HepG2 (cell line): ENCODE measurements around the gene ERCC2. TPM values are rescaled to one million over a fixed set of nuclear protein-coding genes. Genes with fewer than 3 reads are reported as not detected.

Source experiments
- AFF4 ChIP-seq: sonication (generic); formaldehyde crosslinking; IDR thresholded peaks from 2 replicates; pipeline ENCODE4 v1.4.0; 2020; ENCODE audit warnings: missing genetic modification reagents
- GATA4 ChIP-seq: sonication (generic); IDR thresholded peaks from 2 replicates; pipeline ENCODE4 v1.6.1; 2016; ENCODE audit warnings: antibody characterized with exemption, low read depth, borderline replicate concordance
- GTF3A ChIP-seq: sonication (generic); formaldehyde crosslinking; conservative IDR thresholded peaks from 2 replicates; pipeline ENCODE4 v1.4.0; 2020; ENCODE audit warnings: mild to moderate bottlenecking, missing genetic modification reagents
- IKZF4 ChIP-seq: sonication (generic); formaldehyde crosslinking; IDR thresholded peaks from 2 replicates; pipeline ENCODE4 v1.5.1; 2020; ENCODE audit warnings: borderline replicate concordance, mild to moderate bottlenecking, low read depth, missing genetic modification reagents; ENCODE audit errors: not compliant biosample characterization
- JUNB ChIP-seq: sonication (generic); formaldehyde crosslinking; IDR thresholded peaks from 2 replicates; pipeline ENCODE4 v1.8.0; 2022; ENCODE audit warnings: missing genetic modification reagents, mild to moderate bottlenecking, borderline replicate concordance
- LCORL ChIP-seq, 2 experiments: fragments of 450-650 bp in 1 of 2; sonication (generic) in 1 of 2; formaldehyde crosslinking in 1 of 2; IDR thresholded peaks; 2 replicates each; pipeline versions ENCODE4 v1.5.0 to v1.6.1; 2017 to 2020; ENCODE audit warnings: antibody characterized with exemption in 1 of 2, missing genetic modification reagents in 1 of 2
- NR2F6 ChIP-seq, 2 experiments: IDR thresholded peaks; 2 replicates each; pipeline ENCODE4 v1.6.1; 2016; ENCODE audit warnings: antibody characterized with exemption in 1 of 2, mild to moderate bottlenecking in 1 of 2
- PBX2 ChIP-seq: IDR thresholded peaks from 2 replicates; pipeline ENCODE4 v1.6.1; 2016; ENCODE audit warnings: control low read depth
- RNF219 ChIP-seq: sonication (generic); formaldehyde crosslinking; IDR thresholded peaks from 2 replicates; pipeline ENCODE4 v1.5.0; 2020; ENCODE audit warnings: mild to moderate bottlenecking, missing genetic modification reagents
- SIX1 ChIP-seq: sonication (generic); formaldehyde crosslinking; IDR thresholded peaks from 2 replicates; pipeline ENCODE4 v1.4.0; 2020; ENCODE audit warnings: missing genetic modification reagents, borderline replicate concordance
- ZBTB34 ChIP-seq: sonication (generic); formaldehyde crosslinking; IDR thresholded peaks from 2 replicates; pipeline ENCODE4 v1.8.0; 2022; ENCODE audit warnings: mild to moderate bottlenecking, missing genetic modification reagents
- ZBTB37 ChIP-seq: sonication (generic); formaldehyde crosslinking; IDR thresholded peaks from 2 replicates; pipeline ENCODE4 v1.4.0; 2020; ENCODE audit warnings: mild to moderate bottlenecking, missing genetic modification reagents
- ZBTB38 ChIP-seq: sonication (generic); formaldehyde crosslinking; IDR thresholded peaks from 2 replicates; pipeline ENCODE4 v1.5.1; 2020; ENCODE audit warnings: mild to moderate bottlenecking, missing genetic modification reagents
- ZNF605 ChIP-seq: sonication (generic); formaldehyde crosslinking; IDR thresholded peaks from 2 replicates; pipeline ENCODE4 v1.8.0; 2022; ENCODE audit warnings: mild to moderate bottlenecking, missing genetic modification reagents
- ZNF614 ChIP-seq: IDR thresholded peaks from 2 replicates; pipeline ENCODE4 v1.6.1; 2018; ENCODE audit warnings: missing biosample characterization, missing genetic modification reagents, inconsistent platforms, borderline replicate concordance
- ZNF772 ChIP-seq: sonication (generic); formaldehyde crosslinking; IDR thresholded peaks from 2 replicates; pipeline ENCODE4 v1.5.0; 2020; ENCODE audit warnings: mild to moderate bottlenecking, missing genetic modification reagents
- ZNF839 ChIP-seq: sonication (generic); formaldehyde crosslinking; IDR thresholded peaks from 2 replicates; pipeline ENCODE4 v1.4.0; 2020; ENCODE audit warnings: missing genetic modification reagents, mild to moderate bottlenecking, borderline replicate concordance
- polyA plus RNA-seq, 8 experiments: library from polyadenylated mRNA; depleted of rRNA in 3 of 8; stranded (reverse) in 7 of 8; unstranded in 1 of 8; fragments of >200 nt; fragmentation: Illumina TruSeq in 4 of 8; extraction: Trizol in 4 of 8; gene quantifications; 2 replicates each; pipeline versions ENCODE4 v1.2.1 to v1.2.3, GENCODE V29; 2011 to 2016; ENCODE audit warnings: low read depth in 4 of 8, missing spikeins in 1 of 8, mixed read lengths in 1 of 8; ENCODE audit not compliant: insufficient read depth in 1 of 8
- total RNA-seq, 5 experiments: library from RNA; depleted of rRNA; stranded (reverse); fragments of >200 nt; fragmentation: Illumina TruSeq; extraction: Trizol; gene quantifications; 2 replicates each; pipeline ENCODE4 v1.2.3, GENCODE V29; 2016; ENCODE audit warnings: low read depth in 1 of 5

Gene ERCC2
- total and polyA plus RNA-seq, 2 of the 13 experiments (the other 11 are each of a cell fraction or from before 2014, with no cell fraction given): 25.4 to 49.2 TPM

GRCh38 chr19:45406226-45407090 lies 36.1 kb upstream of the ERCC2 start, which contains the start of gene POLR1G (continued):
- TF ChIP-seq AFF4 (CRISPR knock-in tag) (no peak), ZBTB34 (no peak), NR2F6 (IDR thresholded peaks at IDR 0.05) (no peak; the same call in 1 of the 2 replicates), NR2F6 (CRISPR knock-in tag; IDR thresholded peaks at IDR 0.05) (no peak), GTF3A (CRISPR knock-in tag) (0 out of 2 replicates have a peak, but pooled peaks have one; percentile 36), ZNF772 (CRISPR knock-in tag) (peak; percentile 77), RNF219 (CRISPR knock-in tag) (no peak), IKZF4 (CRISPR knock-in tag) (no peak), GATA4 (no peak), LCORL (IDR thresholded peaks at IDR 0.05) (no peak), LCORL (CRISPR knock-in tag; IDR thresholded peaks at IDR 0.05) (no peak; the same call in 1 of the 2 replicates), ZBTB37 (CRISPR knock-in tag) (no peak), ZBTB38 (CRISPR knock-in tag) (peak; percentile 34; the same call in 1 of the 2 replicates), SIX1 (no peak), PBX2 (CRISPR knock-in tag) (no peak), JUNB (CRISPR knock-in tag) (0 out of 2 replicates have a peak, but pooled peaks have one; percentile 41), ZNF614 (CRISPR knock-in tag) (no peak), ZNF605 (CRISPR knock-in tag) (0 out of 2 replicates have a peak, but pooled peaks have one; percentile 29), ZNF839 (CRISPR knock-in tag) (no peak)
